Measurements from ENCODE around the gene CEP20. TPM values are rescaled to one million over a fixed set of nuclear protein-coding genes. Genes with fewer than 3 reads are reported as not detected.

Gene CEP20
- total RNA-seq, 1 experiment from 2014 or later = 36.9 TPM

DNA sequence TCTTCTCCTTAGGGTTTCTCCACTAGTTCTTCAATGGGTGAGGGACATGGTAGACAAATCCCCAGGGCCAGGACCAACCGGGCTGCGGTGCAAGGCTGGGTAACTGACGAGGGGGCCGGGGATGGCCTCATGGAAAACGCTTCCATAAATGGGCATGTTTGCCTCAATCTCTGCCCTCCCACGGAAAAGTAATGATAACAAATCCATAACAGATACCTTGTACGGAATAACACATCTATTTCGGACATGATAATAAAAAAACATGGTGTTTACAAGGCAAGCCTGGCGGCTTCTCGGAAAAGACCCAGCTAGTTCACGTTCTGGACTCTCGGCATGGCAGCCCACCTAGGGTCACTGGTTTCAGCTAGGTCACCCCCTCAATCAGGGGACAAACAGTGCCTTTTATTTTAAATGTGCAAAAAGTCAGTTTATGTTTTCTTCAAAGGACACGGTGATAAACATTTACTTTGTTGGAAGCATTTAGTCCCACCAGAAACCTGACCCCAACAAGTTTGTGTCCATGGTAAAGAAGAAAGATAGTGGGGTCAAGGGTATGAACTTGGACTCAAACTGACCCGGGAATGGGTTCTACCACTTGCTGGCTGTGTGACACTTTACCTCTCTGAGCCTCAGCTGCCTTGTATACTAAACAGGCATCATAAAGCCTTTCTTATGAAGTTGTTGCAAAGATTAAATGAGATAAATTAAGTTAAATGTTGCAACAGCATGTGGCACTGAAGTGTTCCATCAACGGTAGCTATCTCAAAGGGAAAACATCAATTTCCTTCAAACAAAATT is 33.3 kb downstream of the CEP20 start:
- Histone ChIP-seq H4K20me1 (ENCODE audit: control insufficient read depth, insufficient read depth, insufficient read length) (no peaks in the 10 kb centered on the region), H3K27ac (ENCODE audit: insufficient read length, low read depth, low read length) (no peak overlapping the region), H4K5ac (ENCODE audit: insufficient read length, low read depth, low read length) (no peak overlapping the region), H3K4me2 (ENCODE audit: insufficient read depth, insufficient read length, low read length) (no peak overlapping the region), H4K91ac (ENCODE audit: insufficient read length, low read depth, low read length) (no peak overlapping the region), H3K9ac (ENCODE audit: extremely low read depth, insufficient read length, low read length) (no peak overlapping the region), H2AK5ac (ENCODE audit: insufficient read length, low read length) (no peak overlapping the region), H3K4me1 (ENCODE audit: insufficient read depth, low read length) (no peaks in the 10 kb centered on the region), H3K56ac (ENCODE audit: insufficient read length, low read depth, low read length) (no peak overlapping the region), H2AFZ (ENCODE audit: low read length) (no peak overlapping the region), H2BK15ac (ENCODE audit: low read depth, low read length) (no peak overlapping the region), H3K18ac (ENCODE audit: insufficient read length, low read depth, low read length) (no peak overlapping the region), H3K23ac (ENCODE audit: insufficient read length, low read depth, low read length) (no peak overlapping the region), H3K23me2 (ENCODE audit: insufficient read length, low read depth, low read length, poor library complexity, severe bottlenecking) (peaks cover 15% of the 10 kb centered on the region), H4K8ac (replicated peaks; ENCODE audit: insufficient read length, low read depth, low read length) (no peak overlapping the region), H3K79me1 (ENCODE audit: insufficient read depth, low read depth, low read length, poor library complexity, severe bottlenecking) (no peaks in the 10 kb centered on the region), H2BK12ac (ENCODE audit: insufficient read length, low read depth, low read length) (no peak overlapping the region), H3K14ac (ENCODE audit: insufficient read depth, low read length) (no peak overlapping the region), H3K79me2 (ENCODE audit: insufficient read depth, low read length) (no peaks in the 10 kb centered on the region), H3K4ac (ENCODE audit: low read depth, low read length) (no peak overlapping the region), H3T11ph (ENCODE audit: low read length) (no peak overlapping the region), H2BK120ac (ENCODE audit: low read depth, low read length, poor library complexity, severe bottlenecking) (no peak overlapping the region), H2BK20ac (ENCODE audit: low read depth, low read length, poor library complexity, severe bottlenecking) (no peak overlapping the region), H3K27me3 (ENCODE audit: insufficient read depth, low read length) (peaks cover 19% of the 10 kb centered on the region; the same call in 1 of the 2 replicates), H3K9me3 (ENCODE audit: control insufficient read depth, low read depth, low read length) (no peaks in the 10 kb centered on the region), H2BK5ac (ENCODE audit: insufficient read length, low read length) (no peak overlapping the region)
- WGBS (ENCODE audit: extremely low coverage, insufficient read length, low lambda C conversion rate) = no CpG with 5 or more reads among the region's 15 CpGs
- H3K27me3 Mint-ChIP-seq (ENCODE audit: low read depth) = peaks cover 64% of the 10 kb centered on the region
- no peaks in the 10 kb centered on the region for H3K36me3 Mint-ChIP-seq (ENCODE audit: insufficient read depth in 1 of 3, low read depth in 3 of 3)
- TF ChIP-seq CTCF (conservative IDR thresholded peaks at IDR 0.05) = no peak
- peaks cover 12 to 14% of the 10 kb centered on the region in 2 experiments for H3K4me1 Mint-ChIP-seq
- no peak overlapping the region for H3K4me3 Mint-ChIP-seq
- H3K27ac Mint-ChIP-seq = no peak overlapping the region
- no peaks in the 10 kb centered on the region for H3K9me3 Mint-ChIP-seq
- DNase-seq = no peak
